Mucosa of rectum (tissue), 2 donors: Measurements from ENCODE around the gene VPS13A.
"Not testable (repeated sequence)": the region's sequence is repeated elsewhere in the genome, so short reads cannot be mapped to it uniquely, and the experiment has no call there.

Experiments
- H3K27ac ChIP-seq, 2 donors: one replicate each; pipeline ENCODE4 v1.7.0; 2013; ENCODE audit warnings: inconsistent platforms in 2 of 2, low read depth in 2 of 2, low read length in 2 of 2
- H3K27me3 ChIP-seq, 2 donors: one replicate each; pipeline ENCODE4 v1.7.0; 2013; ENCODE audit warnings: low read length in 2 of 2; ENCODE audit not compliant: control insufficient read depth in 2 of 2, insufficient read depth in 2 of 2
- H3K36me3 ChIP-seq, 2 donors: one replicate each; pipeline ENCODE4 v1.7.0; 2013; ENCODE audit warnings: low read length in 2 of 2; ENCODE audit not compliant: control insufficient read depth in 2 of 2, insufficient read depth in 2 of 2
- H3K4me1 ChIP-seq, 2 donors: one replicate each; pipeline ENCODE4 v1.7.0; 2013; ENCODE audit warnings: low read length in 2 of 2, mild to moderate bottlenecking in 1 of 2; ENCODE audit not compliant: control insufficient read depth in 2 of 2, insufficient read depth in 2 of 2
- H3K4me3 ChIP-seq, 2 donors: one replicate each; pipeline ENCODE4 v1.7.0; 2013; ENCODE audit warnings: low read length in 2 of 2
- H3K9ac ChIP-seq, 2 donors: one replicate each; pipeline ENCODE4 v1.7.0; 2013; ENCODE audit warnings: low read length in 2 of 2, low read depth in 1 of 2, mild to moderate bottlenecking in 1 of 2
- H3K9me3 ChIP-seq, 2 donors: one replicate each; pipeline ENCODE4 v1.7.0; 2013; ENCODE audit warnings: low read length in 2 of 2; ENCODE audit not compliant: control insufficient read depth in 2 of 2
- donor health status: healthy.
- donor health status: Normal muscosa, but diverticular disease.

VPS13A gene

GRCh38 chr9:77236693-77237092 lies 59.4 kb downstream of the VPS13A start:
- no peaks in the 10 kb centered on the region for H3K27me3 ChIP-seq
- H3K4me3 ChIP-seq = no peak overlapping the region
- no peak overlapping the region for H3K27ac ChIP-seq
- peaks cover 4 to 6% of the 10 kb centered on the region in 2 donors for H3K36me3 ChIP-seq
- H3K9me3 ChIP-seq = no peaks in the 10 kb centered on the region
- H3K9ac ChIP-seq = no peak overlapping the region
- H3K4me1 ChIP-seq = no peaks in the 10 kb centered on the region

GRCh38 chr9:77237896-77238295 lies 60.6 kb downstream of the VPS13A start:
- Histone ChIP-seq H3K27me3 (no peaks in the 10 kb centered on the region), H3K4me1 (no peaks in the 10 kb centered on the region), H3K4me3 (no peak overlapping the region), H3K9ac (no peak overlapping the region), H3K9me3 (no peaks in the 10 kb centered on the region), H3K36me3 (peaks cover 4 to 6% of the 10 kb centered on the region in 2 donors), H3K27ac (no peak overlapping the region)

- Histone ChIP-seq H3K36me3 (peaks cover 0 to 4% of the 10 kb centered on the region in 2 donors), H3K27ac (no peak overlapping the region), H3K27me3 (no peaks in the 10 kb centered on the region), H3K4me3 (no peak overlapping the region), H3K4me1 (no peaks in the 10 kb centered on the region), H3K9me3 (no peaks in the 10 kb centered on the region), H3K9ac (no peak overlapping the region)
Observed at GRCh38 chr9:77251050-77251449, 73.7 kb downstream of the VPS13A start.

- Histone ChIP-seq H3K4me3 (no peak overlapping the region), H3K27ac (no peak overlapping the region), H3K9me3 (no peaks in the 10 kb centered on the region), H3K36me3 (peaks cover 0 to under 1% of the 10 kb centered on the region in 2 donors), H3K9ac (no peak overlapping the region), H3K4me1 (no peaks in the 10 kb centered on the region), H3K27me3 (no peaks in the 10 kb centered on the region)
Observed at GRCh38 chr9:77257275-77257674, 79.9 kb downstream of the VPS13A start.

- H3K4me1 ChIP-seq = no peaks in the 10 kb centered on the region
- H3K4me3 ChIP-seq = no peak overlapping the region
- no peak overlapping the region for H3K9ac ChIP-seq
Observed at GRCh38 chr9:77261605-77262004, 84.3 kb downstream of the VPS13A start.

GRCh38 chr9:77267762-77268161 lies 90.4 kb downstream of the VPS13A start:
- not testable (repeated sequence) for H3K27ac ChIP-seq, H3K9ac ChIP-seq, H3K9me3 ChIP-seq, H3K27me3 ChIP-seq, H3K4me1 ChIP-seq, H3K36me3 ChIP-seq, H3K4me3 ChIP-seq

More at GRCh38 chr9:77261605-77262004, 84.3 kb downstream of the VPS13A start:
- Histone ChIP-seq H3K36me3 (no peaks in the 10 kb centered on the region), H3K27me3 (no peaks in the 10 kb centered on the region), H3K27ac (no peak overlapping the region), H3K9me3 (no peaks in the 10 kb centered on the region)

- no peak overlapping the region for H3K9ac ChIP-seq
- no peaks in the 10 kb centered on the region for H3K27me3 ChIP-seq
- no peak overlapping the region for H3K27ac ChIP-seq
- no peaks in the 10 kb centered on the region for H3K9me3 ChIP-seq
- H3K4me1 ChIP-seq = no peaks in the 10 kb centered on the region
- H3K4me3 ChIP-seq = no peak overlapping the region
- H3K36me3 ChIP-seq = peaks cover 4 to 8% of the 10 kb centered on the region in 2 donors
Observed at GRCh38 chr9:77271023-77271690, 93.8 kb downstream of the VPS13A start.

GRCh38 chr9:77276799-77277198 lies 99.5 kb downstream of the VPS13A start:
- Histone ChIP-seq H3K9me3 (no peaks in the 10 kb centered on the region), H3K36me3 (peaks cover 0 to 16% of the 10 kb centered on the region in 2 donors), H3K9ac (no peak overlapping the region), H3K27ac (no peak overlapping the region), H3K27me3 (no peaks in the 10 kb centered on the region), H3K4me1 (no peaks in the 10 kb centered on the region), H3K4me3 (no peak overlapping the region)

- no peak overlapping the region for H3K9ac ChIP-seq
- H3K4me3 ChIP-seq = no peak overlapping the region
- no peaks in the 10 kb centered on the region for H3K9me3 ChIP-seq
- H3K27me3 ChIP-seq = no peaks in the 10 kb centered on the region
- H3K4me1 ChIP-seq = no peaks in the 10 kb centered on the region
- H3K27ac ChIP-seq = no peak overlapping the region
- H3K36me3 ChIP-seq = peaks cover 0 to 16% of the 10 kb centered on the region in 2 donors
Observed at GRCh38 chr9:77277719-77278118, 100.4 kb downstream of the VPS13A start.

- no peaks in the 10 kb centered on the region for H3K27me3 ChIP-seq
- peaks cover 0 to 2% of the 10 kb centered on the region in 2 donors for H3K9me3 ChIP-seq
- H3K9ac ChIP-seq = no peak overlapping the region
- H3K4me3 ChIP-seq = no peak overlapping the region
- H3K4me1 ChIP-seq = no peaks in the 10 kb centered on the region
- no peak overlapping the region for H3K27ac ChIP-seq
- peaks cover 10 to 14% of the 10 kb centered on the region in 2 donors for H3K36me3 ChIP-seq
Observed at GRCh38 chr9:77283991-77284390, 106.7 kb downstream of the VPS13A start.
